OCI-LY3 (cell line): ENCODE measurements around the gene GRIP1.

Experiments
- H2AFZ ChIP-seq: fragments of 200-600, 300-600 bp; shearing (Covaris generic); 2 replicates; pipeline ENCODE4 v1.6.0; 2014; ENCODE audit warnings: antibody characterized with exemption, low read depth, low read length
- H3K27ac ChIP-seq: fragments of 200-600, 300-600 bp; sonication (generic); 2 replicates; pipeline ENCODE4 v1.5.1; 2014; ENCODE audit warnings: mild to moderate bottlenecking, low read length, moderate library complexity, mixed read lengths
- H3K27me3 ChIP-seq: fragments of 200-600, 300-600 bp; sonication (generic); 2 replicates; pipeline ENCODE4 v1.6.1; 2014; ENCODE audit warnings: low read depth, low read length, mixed read lengths
- H3K36me3 ChIP-seq: fragments of 200-600, 300-600 bp; sonication (generic); replicated peaks from 2 replicates; pipeline ENCODE3; 2014; ENCODE audit warnings: low read depth, low read length, mixed read lengths
- H3K4me1 ChIP-seq: fragments of 300-600, 200-600 bp; sonication (generic); 2 replicates; pipeline ENCODE4 v1.6.1; 2014; ENCODE audit warnings: low read length, mixed read lengths
- H3K4me2 ChIP-seq: fragments of 200-600, 300-600 bp; sonication (generic); 2 replicates; pipeline ENCODE4 v1.6.1; 2014; ENCODE audit warnings: low read length, mixed read lengths
- H3K4me3 ChIP-seq: fragments of 300-600, 200-600 bp; sonication (generic); 2 replicates; pipeline ENCODE4 v1.5.1; 2014; ENCODE audit warnings: antibody characterized with exemption, mild to moderate bottlenecking, low read length, moderate library complexity
- H3K79me2 ChIP-seq: fragments of 300-600, 200-600 bp; shearing (Covaris generic); 2 replicates; pipeline ENCODE4 v1.6.1; 2014; ENCODE audit warnings: mild to moderate bottlenecking, low read length, mixed read lengths
- H3K9ac ChIP-seq: fragments of 300-600, 200-600 bp; shearing (Covaris generic); 2 replicates; pipeline ENCODE4 v1.6.0; 2014; ENCODE audit warnings: mild to moderate bottlenecking, low read length, moderate library complexity
- H3K9me3 ChIP-seq: fragments of 200-600, 300-600 bp; shearing (Covaris generic); 2 replicates; pipeline ENCODE4 v1.6.1; 2014; ENCODE audit warnings: low read length, mixed read lengths; ENCODE audit not compliant: insufficient read depth
- H4K20me1 ChIP-seq: fragments of 200-600, 300-600 bp; sonication (generic); 2 replicates; pipeline ENCODE4 v1.6.1; 2016; ENCODE audit warnings: low read length, mixed read lengths; ENCODE audit not compliant: insufficient read depth
- EZH2phosphoT487 ChIP-seq: fragments of 200-600 bp; shearing (Covaris generic); IDR thresholded peaks from 2 replicates; pipeline ENCODE4 v1.6.1; 2018; ENCODE audit warnings: antibody characterized with exemption, mixed run types, low read depth
- TF ChIP-seq, protein P1 (sequence below): fragments of 200-600, 300-600 bp; sonication (generic); IDR thresholded peaks from 2 replicates; pipeline ENCODE4 v1.5.1; 2014; ENCODE audit warnings: antibody characterized with exemption, low read length, low read depth

GRIP1 gene

DNA sequence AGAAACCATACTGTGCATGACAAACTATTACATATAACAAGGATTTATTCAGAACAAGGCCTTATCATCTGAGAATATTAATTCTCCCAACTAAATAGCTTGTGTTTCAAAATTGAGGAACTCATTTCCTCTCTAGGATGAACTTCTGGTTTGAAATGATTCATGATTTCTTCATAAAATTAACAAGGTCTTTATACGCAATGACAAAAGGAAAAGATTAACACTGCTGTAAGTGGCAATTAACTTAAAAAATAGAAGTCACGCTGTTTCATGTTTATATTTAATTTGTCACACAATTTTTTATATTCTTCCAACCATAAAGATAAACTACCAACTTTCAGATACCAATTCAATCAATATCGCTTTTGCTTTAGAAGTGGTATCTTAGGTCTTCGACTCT is 80.8 kb downstream of the GRIP1 start:
- TF ChIP-seq EZH2phosphoT487, result no peak
- TF ChIP-seq, protein P1, sequence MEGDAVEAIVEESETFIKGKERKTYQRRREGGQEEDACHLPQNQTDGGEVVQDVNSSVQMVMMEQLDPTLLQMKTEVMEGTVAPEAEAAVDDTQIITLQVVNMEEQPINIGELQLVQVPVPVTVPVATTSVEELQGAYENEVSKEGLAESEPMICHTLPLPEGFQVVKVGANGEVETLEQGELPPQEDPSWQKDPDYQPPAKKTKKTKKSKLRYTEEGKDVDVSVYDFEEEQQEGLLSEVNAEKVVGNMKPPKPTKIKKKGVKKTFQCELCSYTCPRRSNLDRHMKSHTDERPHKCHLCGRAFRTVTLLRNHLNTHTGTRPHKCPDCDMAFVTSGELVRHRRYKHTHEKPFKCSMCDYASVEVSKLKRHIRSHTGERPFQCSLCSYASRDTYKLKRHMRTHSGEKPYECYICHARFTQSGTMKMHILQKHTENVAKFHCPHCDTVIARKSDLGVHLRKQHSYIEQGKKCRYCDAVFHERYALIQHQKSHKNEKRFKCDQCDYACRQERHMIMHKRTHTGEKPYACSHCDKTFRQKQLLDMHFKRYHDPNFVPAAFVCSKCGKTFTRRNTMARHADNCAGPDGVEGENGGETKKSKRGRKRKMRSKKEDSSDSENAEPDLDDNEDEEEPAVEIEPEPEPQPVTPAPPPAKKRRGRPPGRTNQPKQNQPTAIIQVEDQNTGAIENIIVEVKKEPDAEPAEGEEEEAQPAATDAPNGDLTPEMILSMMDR, result no peak
- no peaks in the 10 kb centered on the region for H3K79me2 ChIP-seq
- no peaks in the 10 kb centered on the region for H3K27me3 ChIP-seq
- no peak overlapping the region for H3K4me2 ChIP-seq
- no peaks in the 10 kb centered on the region for H3K36me3 ChIP-seq
- no peak overlapping the region for H3K4me3 ChIP-seq
- no peaks in the 10 kb centered on the region for H3K9me3 ChIP-seq
- H3K27ac ChIP-seq, result no peak overlapping the region
- H3K4me1 ChIP-seq, result no peaks in the 10 kb centered on the region
- no peak overlapping the region for H2AFZ ChIP-seq
- no peak overlapping the region for H3K9ac ChIP-seq
- no peaks in the 10 kb centered on the region for H4K20me1 ChIP-seq

DNA sequence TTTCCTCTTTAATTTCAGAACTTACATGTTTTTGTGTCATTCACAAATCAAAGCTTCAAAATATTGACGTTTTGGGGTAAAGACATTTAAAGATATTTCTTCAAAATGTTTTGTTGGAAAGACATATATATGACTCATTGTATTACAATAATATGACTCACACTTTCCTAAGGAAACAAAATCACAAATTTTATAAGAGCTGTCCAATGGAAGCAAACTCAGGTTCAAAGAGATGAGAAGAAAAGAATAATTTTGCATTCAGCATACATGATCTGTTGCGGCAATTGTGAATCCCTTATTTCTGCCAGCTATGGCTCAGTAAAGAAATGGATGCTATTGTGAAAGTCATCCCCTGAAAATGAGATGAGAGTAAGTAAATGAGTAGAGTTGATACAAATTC is 82.7 kb downstream of the GRIP1 start:
- H3K9me3 ChIP-seq, result no peaks in the 10 kb centered on the region
- no peak for TF ChIP-seq EZH2phosphoT487
- TF ChIP-seq, protein P1, result no peak
- no peak overlapping the region for H3K27ac ChIP-seq
- H2AFZ ChIP-seq, result no peak overlapping the region
- H3K27me3 ChIP-seq, result no peaks in the 10 kb centered on the region
- H3K4me2 ChIP-seq, result no peak overlapping the region
- no peak overlapping the region for H3K9ac ChIP-seq
- H3K79me2 ChIP-seq, result no peaks in the 10 kb centered on the region
- no peaks in the 10 kb centered on the region for H3K36me3 ChIP-seq
- no peaks in the 10 kb centered on the region for H4K20me1 ChIP-seq
- H3K4me3 ChIP-seq, result no peak overlapping the region
- no peaks in the 10 kb centered on the region for H3K4me1 ChIP-seq

DNA sequence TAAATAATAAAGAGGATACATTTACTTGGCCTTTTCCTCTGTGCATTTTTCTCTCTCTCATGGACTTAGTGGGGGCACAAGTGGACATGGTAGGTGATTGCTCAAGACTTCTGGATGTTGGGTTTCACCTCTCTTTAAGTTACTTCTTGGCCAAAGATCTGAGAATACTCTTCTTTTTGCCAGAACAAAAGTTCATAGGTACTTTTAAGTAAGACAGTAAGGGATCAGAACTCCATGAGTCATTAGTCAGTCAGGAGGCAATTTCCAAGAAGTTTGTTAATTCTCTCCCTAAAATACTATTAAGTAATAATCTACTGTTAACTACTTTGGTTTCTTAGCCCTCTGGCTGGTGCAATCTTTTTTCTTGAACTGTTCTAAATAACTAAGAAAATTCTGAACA is 84.2 kb downstream of the GRIP1 start:
- Histone ChIP-seq H3K27me3 (no peaks in the 10 kb centered on the region), H3K9me3 (no peaks in the 10 kb centered on the region), H3K4me1 (peaks cover 6% of the 10 kb centered on the region; the same call in 1 of the 2 replicates), H4K20me1 (no peaks in the 10 kb centered on the region), H3K4me2 (no peak overlapping the region), H3K36me3 (no peaks in the 10 kb centered on the region), H3K9ac (no peak overlapping the region), H2AFZ (no peak overlapping the region), H3K79me2 (no peaks in the 10 kb centered on the region), H3K27ac (no peak overlapping the region), H3K4me3 (no peak overlapping the region)
- TF ChIP-seq EZH2phosphoT487, result no peak
- TF ChIP-seq, protein P1, result no peak

DNA sequence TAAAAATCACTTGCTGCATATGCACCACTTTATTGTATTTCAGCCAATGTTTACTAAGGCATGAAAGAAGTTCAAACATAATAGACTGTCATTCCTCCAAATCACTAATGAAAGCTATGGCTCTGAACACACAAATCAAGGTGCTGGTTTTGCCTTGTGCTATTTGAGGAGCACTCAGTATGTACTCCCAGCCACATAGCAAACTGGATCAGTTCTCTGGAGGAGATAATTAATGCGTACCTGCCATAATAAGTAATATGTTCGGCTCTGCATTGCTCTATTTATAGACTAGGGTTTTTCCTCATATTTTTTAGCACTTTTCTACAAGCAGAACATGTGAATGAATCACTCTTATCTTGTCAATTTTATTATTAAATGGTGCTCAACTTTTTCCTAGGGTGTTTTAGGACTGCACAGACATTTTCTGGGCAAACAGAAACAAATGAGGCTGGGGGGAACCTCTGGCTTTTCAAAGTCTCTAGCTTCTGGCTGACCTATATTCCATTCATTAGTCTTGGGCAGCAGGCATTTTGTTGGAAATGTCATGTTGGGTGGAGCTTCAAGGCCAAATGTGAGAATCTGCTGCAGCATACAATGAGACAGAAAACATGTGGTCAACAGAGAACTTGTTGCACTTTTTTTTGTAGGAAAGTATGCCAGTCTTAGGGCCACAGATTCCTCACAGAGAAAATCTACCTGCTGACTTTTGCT is 88.4 kb downstream of the GRIP1 start:
- Histone ChIP-seq H3K4me1 (peaks cover 23% of the 10 kb centered on the region), H3K4me2 (no peak overlapping the region), H3K9me3 (no peaks in the 10 kb centered on the region), H3K9ac (no peak overlapping the region), H3K27me3 (no peaks in the 10 kb centered on the region), H3K79me2 (no peaks in the 10 kb centered on the region), H2AFZ (no peak overlapping the region), H3K27ac (no peak overlapping the region), H3K4me3 (no peak overlapping the region), H4K20me1 (no peaks in the 10 kb centered on the region), H3K36me3 (no peaks in the 10 kb centered on the region)
- no peak for TF ChIP-seq EZH2phosphoT487
- TF ChIP-seq, protein P1, result no peak
